Epidermal melanocyte (primary cell): ENCODE measurements around the gene B3GALT4.

Experiments used
- DNase-seq: peaks from one replicate; pipeline ENCODE4 v3.0.0; 2011; ENCODE audit warnings: low spot score; ENCODE audit not compliant: insufficient read length

B3GALT4 gene

DNA sequence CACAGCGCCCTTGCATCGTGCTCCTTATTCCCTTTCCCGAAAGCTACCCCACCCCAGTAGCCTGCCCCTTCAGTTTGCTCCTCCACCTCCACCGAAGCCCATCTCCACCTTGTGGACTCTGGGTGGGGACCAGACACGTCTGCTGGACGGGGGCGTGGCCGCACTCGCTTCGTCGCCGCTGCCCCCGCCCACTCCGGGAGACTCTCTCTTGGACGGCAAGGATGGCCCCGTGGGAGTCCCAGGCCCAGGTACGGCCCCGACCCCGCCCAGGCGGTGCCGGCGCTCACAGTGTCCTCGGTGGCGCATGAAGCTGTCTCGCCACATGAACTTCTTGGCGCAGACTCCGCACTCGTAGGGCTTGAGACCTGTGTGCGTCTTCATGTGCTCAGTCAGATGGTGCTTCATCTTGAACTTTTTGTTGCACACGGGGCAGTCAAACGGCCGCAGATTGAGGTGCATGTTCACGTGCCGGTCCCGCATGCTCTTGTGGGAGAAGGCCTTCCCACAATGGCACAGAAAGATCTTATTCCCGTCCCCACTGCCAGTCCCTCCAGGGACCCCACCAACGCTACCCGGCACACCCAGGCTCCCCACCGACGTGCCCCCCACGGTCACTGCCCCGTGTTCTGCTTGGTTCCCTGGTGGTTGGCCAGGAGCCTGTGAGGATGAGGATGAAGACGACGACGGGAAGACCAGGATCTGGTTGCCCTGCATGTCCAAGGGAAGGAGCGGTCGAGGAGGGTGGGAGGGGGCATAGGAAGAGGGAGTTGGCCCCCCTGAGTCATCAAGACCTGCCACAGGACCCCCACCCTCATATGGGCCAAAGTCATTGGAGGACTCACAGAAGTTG is 38.2 kb downstream of the B3GALT4 start:
- no peak for DNase-seq

DNA sequence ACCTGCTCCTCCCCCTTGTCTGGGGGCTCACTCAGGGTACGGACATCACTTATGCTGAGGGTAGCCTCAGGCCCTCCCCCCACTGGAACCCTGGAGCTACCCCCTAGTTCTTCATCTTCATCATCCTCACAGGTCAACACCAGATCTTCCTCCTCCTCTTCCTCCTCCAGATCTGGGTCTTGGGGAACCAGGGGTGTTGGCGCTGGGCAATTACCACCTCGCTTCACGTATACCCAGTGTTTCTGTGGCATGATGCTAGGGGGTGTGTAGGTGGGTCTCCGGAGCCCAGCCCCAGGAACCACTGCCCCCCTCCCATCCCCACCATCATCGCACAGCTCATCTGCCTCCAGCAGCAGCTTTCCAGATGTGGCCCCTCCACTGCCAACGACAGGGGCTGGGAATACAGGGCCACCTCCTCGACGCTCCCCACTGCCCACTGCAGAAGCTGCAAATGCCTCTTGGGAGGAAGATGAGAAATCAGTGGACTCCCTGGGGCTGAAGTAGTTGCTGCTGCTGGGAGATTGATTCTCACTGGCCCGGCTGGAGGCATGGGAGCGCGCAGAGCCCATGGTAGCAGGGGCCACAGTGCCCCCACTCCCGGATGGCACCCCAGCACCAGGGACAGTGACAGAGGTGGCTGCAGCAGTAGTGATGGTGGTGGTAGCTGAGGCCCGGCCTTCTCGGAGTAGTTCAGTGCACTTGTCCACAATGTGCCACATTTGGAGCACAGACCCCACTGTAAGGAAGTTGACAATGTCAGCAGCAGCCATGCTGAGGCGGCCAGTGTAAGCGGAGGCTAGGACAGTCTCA is 39.1 kb downstream of the B3GALT4 start:
- DNase-seq: no peak

DNA sequence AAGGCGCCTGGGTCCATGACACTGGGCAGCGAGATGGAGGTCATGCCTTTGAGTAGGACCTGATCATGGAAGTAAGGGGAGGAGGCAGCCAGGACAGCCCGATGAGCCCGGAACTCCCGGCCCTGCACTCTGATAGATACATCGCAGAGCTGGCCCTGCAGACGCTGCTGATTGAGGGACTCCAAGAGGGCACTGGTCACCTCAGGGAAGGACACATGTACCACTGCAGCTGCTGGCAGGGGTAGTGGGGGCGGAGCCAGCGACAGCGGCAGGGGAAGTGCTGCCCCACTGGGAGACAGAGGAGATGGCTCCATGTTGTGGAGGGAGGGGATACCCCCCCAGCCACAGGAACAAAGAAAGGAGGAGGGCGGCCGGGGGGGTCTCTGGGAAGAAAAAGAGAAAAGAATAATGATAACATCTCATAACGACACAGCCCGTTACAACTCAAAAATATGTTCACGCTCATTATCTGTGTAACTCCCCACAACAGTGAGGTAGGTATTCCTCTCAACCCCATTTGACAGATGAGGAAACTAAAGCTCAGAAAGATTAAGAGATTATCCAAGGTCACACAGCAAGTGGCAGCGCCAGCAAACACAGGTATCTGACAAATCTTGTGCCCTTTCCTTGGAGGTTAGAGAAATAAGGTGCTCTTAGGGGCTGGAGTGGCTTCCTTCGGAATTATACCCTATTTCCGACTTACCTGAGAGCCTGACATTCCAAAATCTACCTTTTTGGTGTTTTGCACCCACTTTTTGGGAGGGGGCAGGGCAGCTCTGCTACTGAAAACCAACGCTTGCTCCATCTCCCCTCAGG is 39.9 kb downstream of the B3GALT4 start:
- DNase-seq: no peak

GRCh38 chr6:33317419-33317668 is 40.4 kb downstream of the B3GALT4 start:
- no peak for DNase-seq

GRCh38 chr6:33317669-33318425 is 40.9 kb downstream of the B3GALT4 start, which contains the start of gene ZBTB22:
Gene ZBTB22 (minus strand): TSS chr6:33317744. CDS start chr6:33316916, 828 bp downstream.
- DNase-seq: peak; percentile 88

GRCh38 chr6:33318426-33319073 is 41.6 kb downstream of the B3GALT4 start:
- no peak for DNase-seq

DNA sequence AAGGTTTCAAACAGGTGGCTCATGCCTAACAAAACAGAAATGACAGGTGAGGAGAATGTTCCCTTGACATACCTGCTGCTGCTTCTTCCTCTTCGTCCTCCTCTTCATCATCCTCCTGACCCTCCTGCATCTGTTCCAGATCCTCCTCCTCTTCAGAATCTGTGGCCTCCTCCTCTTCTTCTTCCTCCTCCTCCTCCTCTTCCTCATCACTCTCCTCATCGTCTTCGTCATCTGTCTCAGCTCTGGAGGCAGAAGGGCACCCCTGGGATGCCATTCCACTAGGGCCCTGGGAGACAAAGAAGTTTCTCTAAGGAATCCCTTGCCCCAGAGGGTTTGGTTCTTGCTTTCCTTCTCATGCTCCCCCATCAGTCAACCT is 43.0 kb downstream of the B3GALT4 start:
- no peak for DNase-seq

GRCh38 chr6:33320315-33321181 is 43.6 kb downstream of the B3GALT4 start:
- no peak for DNase-seq

DNA sequence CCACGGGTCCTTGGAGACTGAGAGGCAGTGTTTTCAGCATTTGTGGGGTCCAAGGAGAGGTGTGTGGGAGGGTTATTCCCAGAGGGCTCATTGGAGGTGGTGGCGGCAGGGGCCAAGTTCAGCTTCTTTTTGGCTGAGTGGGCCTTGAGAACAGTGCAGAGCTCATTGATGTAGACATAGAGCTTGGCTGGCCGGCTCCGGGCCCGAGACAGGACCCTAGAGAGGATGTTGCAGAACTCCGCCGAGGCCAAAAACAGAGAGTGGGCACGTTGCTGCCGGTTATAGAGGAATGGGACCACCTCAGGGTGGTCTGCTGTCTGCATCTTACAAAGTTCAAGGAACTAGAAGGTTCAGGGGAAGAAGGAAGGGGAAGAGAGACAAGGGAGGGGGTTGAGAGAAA is 44.3 kb downstream of the B3GALT4 start:
- no peak for DNase-seq

GRCh38 chr6:33323623-33323948 is 46.7 kb downstream of the B3GALT4 start:
- DNase-seq: no peak

DNA sequence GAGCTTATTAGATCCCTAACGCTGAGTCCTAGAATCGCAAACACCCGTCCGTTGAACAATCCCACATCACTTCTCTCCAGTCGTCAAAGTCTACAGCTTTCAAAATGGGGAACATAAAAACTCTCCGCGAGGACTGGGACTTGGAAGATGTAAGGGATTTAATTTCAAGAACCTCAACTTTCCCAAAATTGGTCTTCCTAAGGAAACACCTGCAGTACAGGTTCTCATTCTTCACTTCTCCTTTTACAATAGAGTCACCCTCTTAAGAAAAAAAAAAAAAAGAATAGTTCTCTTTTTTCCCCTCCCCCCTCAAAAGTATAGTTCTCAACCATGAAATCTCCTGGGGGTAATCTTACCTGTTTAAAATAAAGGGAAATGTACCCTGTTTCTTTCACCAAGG is 47.2 kb downstream of the B3GALT4 start:
- no peak for DNase-seq
